Measurements from ENCODE around the gene ATAD3C.

- no peak for TF ChIP-seq CTCF (IDR thresholded peaks at IDR 0.05 in 8 of 11, conservative IDR thresholded peaks at IDR 0.05 in 3 of 11)
- peak in 2 of 3 donors; percentile 32 to 60 for TF ChIP-seq POLR2AphosphoS5 (IDR thresholded peaks at IDR 0.05)
- no peak for TF ChIP-seq POLR2A (IDR thresholded peaks at IDR 0.05)
These were observed 17.6 kb upstream of the ATAD3C start for GRCh38 chr1:1431845-1432273.

All from spleen (tissue), 7 donors.